OCI-LY1 (cell line): ENCODE measurements around the gene ADK.

Experiments
- H2AFZ ChIP-seq: fragments of 200-600 bp; sonication (generic), shearing (Covaris generic); 2 replicates; pipeline ENCODE4 v1.6.0; 2014; ENCODE audit warnings: antibody characterized with exemption, mild to moderate bottlenecking, low read length
- H3F3A ChIP-seq: fragments of 200-600 bp; sonication (generic), shearing (Covaris generic); 2 replicates; pipeline ENCODE4 v1.6.0; 2014; ENCODE audit warnings: mild to moderate bottlenecking, antibody characterized with exemption, low read length, moderate library complexity; ENCODE audit not compliant: insufficient read depth
- H3K27ac ChIP-seq: fragments of 200-600 bp; sonication (generic); 2 replicates; pipeline ENCODE4 v1.5.1; 2014; ENCODE audit warnings: low read length, mixed run types, mild to moderate bottlenecking, low read depth; ENCODE audit not compliant: poor library complexity, severe bottlenecking
- H3K27me3 ChIP-seq: fragments of 200-600 bp; sonication (generic); 2 replicates; pipeline ENCODE4 v1.6.0; 2014; ENCODE audit warnings: antibody characterized with exemption, mild to moderate bottlenecking, low read length, moderate library complexity; ENCODE audit not compliant: insufficient read depth
- H3K36me3 ChIP-seq: fragments of 200-600 bp; sonication (generic); 2 replicates; pipeline ENCODE4 v1.6.1; 2014; ENCODE audit warnings: mild to moderate bottlenecking, antibody characterized with exemption, low read length, moderate library complexity, mixed read lengths; ENCODE audit not compliant: insufficient read depth
- H3K4me1 ChIP-seq: fragments of 200-600 bp; sonication (generic); 2 replicates; pipeline ENCODE4 v1.5.1; 2014; ENCODE audit warnings: mild to moderate bottlenecking, low read length, moderate library complexity; ENCODE audit not compliant: insufficient read depth, severe bottlenecking
- H3K4me2 ChIP-seq: fragments of 200-600 bp; sonication (generic), shearing (Covaris generic); 2 replicates; pipeline ENCODE4 v1.6.1; 2014; ENCODE audit warnings: low read length
- H3K4me3 ChIP-seq: fragments of 200-600 bp; sonication (generic); 2 replicates; pipeline ENCODE4 v1.5.1; 2014; ENCODE audit warnings: low read length, low read depth, mild to moderate bottlenecking, mixed read lengths; ENCODE audit not compliant: poor library complexity, severe bottlenecking
- H3K79me2 ChIP-seq: fragments of 200-600 bp; shearing (Covaris generic); 2 replicates; pipeline ENCODE4 v1.6.1; 2016; ENCODE audit warnings: mixed run types, low read length, mixed read lengths; ENCODE audit not compliant: insufficient read depth
- H3K9ac ChIP-seq: fragments of 200-600 bp; sonication (generic), shearing (Covaris generic); 2 replicates; pipeline ENCODE4 v1.6.1; 2014; ENCODE audit warnings: mild to moderate bottlenecking, low read length, mixed read lengths
- H3K9me2 ChIP-seq: fragments of 200-600 bp; sonication (generic), shearing (Covaris generic); 2 replicates; pipeline ENCODE4 v1.6.1; 2014; ENCODE audit warnings: low read depth, mild to moderate bottlenecking, low read length, mixed read lengths
- H3K9me3 ChIP-seq: fragments of 200-600 bp; shearing (Covaris generic); 2 replicates; pipeline ENCODE4 v1.6.1; 2014; ENCODE audit warnings: low read length, mixed read lengths
- H4K20me1 ChIP-seq: fragments of 200-600 bp; sonication (generic), shearing (Covaris generic); 2 replicates; pipeline ENCODE4 v1.6.0; 2016; ENCODE audit warnings: mild to moderate bottlenecking, low read length; ENCODE audit not compliant: insufficient read depth
- CTCF ChIP-seq: fragments of 200-600 bp; sonication (generic), shearing (Covaris generic); IDR thresholded peaks from 2 replicates; pipeline ENCODE4 v1.5.1; 2017; ENCODE audit warnings: mild to moderate bottlenecking, antibody characterized with exemption, low read length, moderate library complexity, mixed read lengths
- EZH2 ChIP-seq: fragments of 200-600 bp; sonication (generic), shearing (Covaris generic); IDR thresholded peaks from 2 replicates; pipeline ENCODE4 v1.8.0; 2017; ENCODE audit warnings: borderline replicate concordance, mixed run types, mild to moderate bottlenecking, antibody characterized with exemption, low read length, moderate library complexity, mixed read lengths

The ADK gene

GRCh38 chr10:74263996-74264395 is 113.0 kb downstream of the ADK start:
- H3K27ac ChIP-seq, result no peak overlapping the region
- H2AFZ ChIP-seq, result no peak overlapping the region
- H4K20me1 ChIP-seq, result no peaks in the 10 kb centered on the region
- H3F3A ChIP-seq, result no peaks in the 10 kb centered on the region
- H3K79me2 ChIP-seq, result peaks cover 6% of the 10 kb centered on the region; the same call in 1 of the 2 replicates
- no peak overlapping the region for H3K9ac ChIP-seq
- no peaks in the 10 kb centered on the region for H3K36me3 ChIP-seq
- H3K27me3 ChIP-seq, result no peaks in the 10 kb centered on the region
- H3K9me3 ChIP-seq, result no peaks in the 10 kb centered on the region
- H3K4me3 ChIP-seq, result no peak overlapping the region
- peaks cover 8% of the 10 kb centered on the region for H3K4me1 ChIP-seq
- H3K9me2 ChIP-seq, result no peaks in the 10 kb centered on the region
- H3K4me2 ChIP-seq, result no peak overlapping the region
- TF ChIP-seq EZH2 (no peak), CTCF (no peak)

- H3K4me2 ChIP-seq, result no peak overlapping the region
- no peaks in the 10 kb centered on the region for H3F3A ChIP-seq
These were observed 121.3 kb downstream of the ADK start for GRCh38 chr10:74272288-74272687.

GRCh38 chr10:74275755-74276290 is 124.8 kb downstream of the ADK start:
- H3F3A ChIP-seq, result no peaks in the 10 kb centered on the region
- TF ChIP-seq EZH2 (no peak), CTCF (no peak)
- H3K9me3 ChIP-seq, result no peaks in the 10 kb centered on the region
- no peak overlapping the region for H3K4me2 ChIP-seq
- H3K9me2 ChIP-seq, result no peaks in the 10 kb centered on the region
- no peak overlapping the region for H3K9ac ChIP-seq
- no peak overlapping the region for H3K27ac ChIP-seq
- no peaks in the 10 kb centered on the region for H3K4me1 ChIP-seq
- H3K4me3 ChIP-seq, result no peak overlapping the region
- H2AFZ ChIP-seq, result no peak overlapping the region
- no peaks in the 10 kb centered on the region for H4K20me1 ChIP-seq
- H3K27me3 ChIP-seq, result no peaks in the 10 kb centered on the region
- no peaks in the 10 kb centered on the region for H3K79me2 ChIP-seq
- H3K36me3 ChIP-seq, result no peaks in the 10 kb centered on the region; the same call in 1 of the 2 replicates

More at GRCh38 chr10:74272288-74272687, 121.3 kb downstream of the ADK start:
- no peaks in the 10 kb centered on the region for H3K4me1 ChIP-seq
- no peak for TF ChIP-seq CTCF
- TF ChIP-seq EZH2, result no peak
- no peaks in the 10 kb centered on the region for H3K9me3 ChIP-seq
- no peaks in the 10 kb centered on the region for H4K20me1 ChIP-seq
- no peak overlapping the region for H3K9ac ChIP-seq
- no peak overlapping the region for H3K27ac ChIP-seq
- H3K9me2 ChIP-seq, result no peaks in the 10 kb centered on the region
- H3K36me3 ChIP-seq, result no peaks in the 10 kb centered on the region
- H2AFZ ChIP-seq, result no peak overlapping the region
- no peaks in the 10 kb centered on the region for H3K27me3 ChIP-seq
- no peak overlapping the region for H3K4me3 ChIP-seq
- H3K79me2 ChIP-seq, result 0 out of 2 replicates have a peak, but pooled peaks cover under 1% of the 10 kb centered on the region
